Measurements from ENCODE around the gene LIN37.

The LIN37 gene

DNA sequence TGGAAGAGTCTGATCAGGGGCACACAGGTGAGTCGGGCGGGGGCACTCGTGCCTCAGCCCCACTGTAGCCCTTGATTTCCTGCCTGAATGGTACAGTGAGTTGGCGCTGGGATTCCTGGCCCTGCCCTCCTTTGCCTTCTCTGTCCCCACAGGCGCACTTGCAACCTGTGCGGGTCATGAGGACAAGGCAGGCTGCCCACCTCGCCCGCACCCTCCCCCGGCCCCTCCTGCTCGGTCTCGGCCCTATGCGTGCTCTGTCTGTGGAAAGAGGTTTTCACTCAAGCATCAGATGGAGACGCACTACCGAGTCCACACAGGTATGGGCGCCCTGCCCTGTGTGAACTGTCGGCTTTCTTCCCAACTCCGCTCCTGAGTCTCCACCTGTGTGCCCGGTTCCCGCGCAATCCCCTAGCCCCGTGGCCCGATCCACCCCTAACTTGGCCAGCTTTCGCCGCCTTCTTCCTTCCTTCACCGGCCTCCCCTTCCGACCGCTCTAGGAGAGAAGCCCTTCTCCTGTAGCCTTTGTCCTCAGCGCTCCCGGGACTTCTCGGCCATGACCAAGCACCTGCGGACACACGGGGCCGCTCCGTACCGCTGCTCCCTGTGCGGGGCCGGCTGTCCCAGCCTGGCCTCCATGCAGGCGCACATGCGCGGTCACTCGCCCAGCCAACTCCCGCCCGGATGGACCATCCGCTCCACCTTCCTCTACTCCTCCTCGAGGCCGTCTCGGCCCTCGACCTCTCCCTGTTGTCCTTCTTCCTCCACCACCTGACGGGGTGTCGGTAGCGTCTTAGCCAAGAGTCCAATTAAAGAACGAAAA, 32.2 kb upstream of the LIN37 start:
- TF ChIP-seq TEAD4 (IDR thresholded peaks at IDR 0.05) (no peak), TCF12 (IDR thresholded peaks at IDR 0.05; ENCODE audit: low read depth) (no peak), EGR1 (IDR thresholded peaks at IDR 0.05) (no peak), CEBPB (IDR thresholded peaks at IDR 0.05) (no peak), ZBTB7A (IDR thresholded peaks at IDR 0.05; ENCODE audit: low read depth) (no peak), MAX (IDR thresholded peaks at IDR 0.05) (peak; percentile 92), YY1 (IDR thresholded peaks at IDR 0.05; ENCODE audit: low read depth) (no peak), RAD21 (IDR thresholded peaks at IDR 0.05; ENCODE audit: low read depth) (no peak), FOXM1 (IDR thresholded peaks at IDR 0.05; ENCODE audit: borderline replicate concordance, low read depth) (no peak)
- TF ChIP-seq, protein P1, sequence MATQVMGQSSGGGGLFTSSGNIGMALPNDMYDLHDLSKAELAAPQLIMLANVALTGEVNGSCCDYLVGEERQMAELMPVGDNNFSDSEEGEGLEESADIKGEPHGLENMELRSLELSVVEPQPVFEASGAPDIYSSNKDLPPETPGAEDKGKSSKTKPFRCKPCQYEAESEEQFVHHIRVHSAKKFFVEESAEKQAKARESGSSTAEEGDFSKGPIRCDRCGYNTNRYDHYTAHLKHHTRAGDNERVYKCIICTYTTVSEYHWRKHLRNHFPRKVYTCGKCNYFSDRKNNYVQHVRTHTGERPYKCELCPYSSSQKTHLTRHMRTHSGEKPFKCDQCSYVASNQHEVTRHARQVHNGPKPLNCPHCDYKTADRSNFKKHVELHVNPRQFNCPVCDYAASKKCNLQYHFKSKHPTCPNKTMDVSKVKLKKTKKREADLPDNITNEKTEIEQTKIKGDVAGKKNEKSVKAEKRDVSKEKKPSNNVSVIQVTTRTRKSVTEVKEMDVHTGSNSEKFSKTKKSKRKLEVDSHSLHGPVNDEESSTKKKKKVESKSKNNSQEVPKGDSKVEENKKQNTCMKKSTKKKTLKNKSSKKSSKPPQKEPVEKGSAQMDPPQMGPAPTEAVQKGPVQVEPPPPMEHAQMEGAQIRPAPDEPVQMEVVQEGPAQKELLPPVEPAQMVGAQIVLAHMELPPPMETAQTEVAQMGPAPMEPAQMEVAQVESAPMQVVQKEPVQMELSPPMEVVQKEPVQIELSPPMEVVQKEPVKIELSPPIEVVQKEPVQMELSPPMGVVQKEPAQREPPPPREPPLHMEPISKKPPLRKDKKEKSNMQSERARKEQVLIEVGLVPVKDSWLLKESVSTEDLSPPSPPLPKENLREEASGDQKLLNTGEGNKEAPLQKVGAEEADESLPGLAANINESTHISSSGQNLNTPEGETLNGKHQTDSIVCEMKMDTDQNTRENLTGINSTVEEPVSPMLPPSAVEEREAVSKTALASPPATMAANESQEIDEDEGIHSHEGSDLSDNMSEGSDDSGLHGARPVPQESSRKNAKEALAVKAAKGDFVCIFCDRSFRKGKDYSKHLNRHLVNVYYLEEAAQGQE (IDR thresholded peaks at IDR 0.05; ENCODE audit: low read depth), result no peak
- TF ChIP-seq, protein P2, sequence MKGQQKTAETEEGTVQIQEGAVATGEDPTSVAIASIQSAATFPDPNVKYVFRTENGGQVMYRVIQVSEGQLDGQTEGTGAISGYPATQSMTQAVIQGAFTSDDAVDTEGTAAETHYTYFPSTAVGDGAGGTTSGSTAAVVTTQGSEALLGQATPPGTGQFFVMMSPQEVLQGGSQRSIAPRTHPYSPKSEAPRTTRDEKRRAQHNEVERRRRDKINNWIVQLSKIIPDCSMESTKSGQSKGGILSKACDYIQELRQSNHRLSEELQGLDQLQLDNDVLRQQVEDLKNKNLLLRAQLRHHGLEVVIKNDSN (IDR thresholded peaks at IDR 0.05), result 0 out of 2 replicates have a peak, but pooled peaks have one; percentile 4

GRCh38 chr19:35716801-35717664, 31.3 kb upstream of the LIN37 start:
- peak; percentile 77 for TF ChIP-seq TCF12 (IDR thresholded peaks at IDR 0.05; ENCODE audit: low read depth)
- peak; percentile 89; the same call in 1 of the 2 replicates for TF ChIP-seq ZBTB7A (IDR thresholded peaks at IDR 0.05; ENCODE audit: low read depth)
- TF ChIP-seq MAX (IDR thresholded peaks at IDR 0.05), result peak; percentile 26; the same call in 1 of the 2 replicates
- no peak for TF ChIP-seq TEAD4 (IDR thresholded peaks at IDR 0.05)
- no peak for TF ChIP-seq FOXM1 (IDR thresholded peaks at IDR 0.05; ENCODE audit: borderline replicate concordance, low read depth)
- peak; percentile 31 for TF ChIP-seq TAF1 (IDR thresholded peaks at IDR 0.05; ENCODE audit: low read depth)
- no peak for TF ChIP-seq NFIC (IDR thresholded peaks at IDR 0.05)
- peak; percentile 94 for TF ChIP-seq EGR1 (IDR thresholded peaks at IDR 0.05)
- peak; percentile 71 for TF ChIP-seq RAD21 (IDR thresholded peaks at IDR 0.05; ENCODE audit: low read depth)
- TF ChIP-seq YY1 (IDR thresholded peaks at IDR 0.05; ENCODE audit: low read depth), result peak; percentile 38
- TF ChIP-seq, protein P1 (IDR thresholded peaks at IDR 0.05; ENCODE audit: low read depth), result peak; percentile 20; the same call in 1 of the 2 replicates
- TF ChIP-seq CREB1 (IDR thresholded peaks at IDR 0.05; ENCODE audit: low read depth), result peak; percentile 17; the same call in 1 of the 2 replicates
- TF ChIP-seq, protein P2 (IDR thresholded peaks at IDR 0.05), result peak; percentile 17; the same call in 1 of the 2 replicates

GRCh38 chr19:35717665-35718344, 30.6 kb upstream of the LIN37 start, which contains the start of gene KMT2B:
KMT2B (plus strand) TSS chr19:35718003; CDS start chr19:35718019, 16 bp downstream.
- no peak for TF ChIP-seq EP300 (IDR thresholded peaks at IDR 0.05; ENCODE audit: borderline replicate concordance)
- TF ChIP-seq TEAD4 (IDR thresholded peaks at IDR 0.05), result no peak
- TF ChIP-seq YY1 (IDR thresholded peaks at IDR 0.05; ENCODE audit: low read depth), result peak; percentile 83
- no peak for TF ChIP-seq FOXM1 (IDR thresholded peaks at IDR 0.05; ENCODE audit: borderline replicate concordance, low read depth)
- no peak for TF ChIP-seq EGR1 (IDR thresholded peaks at IDR 0.05)
- TF ChIP-seq CEBPB (IDR thresholded peaks at IDR 0.05), result no peak
- TF ChIP-seq, protein P2 (IDR thresholded peaks at IDR 0.05), result no peak; the same call in 1 of the 2 replicates
- TF ChIP-seq MAX (IDR thresholded peaks at IDR 0.05), result no peak
- TF ChIP-seq, protein P1 (IDR thresholded peaks at IDR 0.05; ENCODE audit: low read depth), result no peak
- no peak for TF ChIP-seq RAD21 (IDR thresholded peaks at IDR 0.05; ENCODE audit: low read depth)
- TF ChIP-seq TAF1 (IDR thresholded peaks at IDR 0.05; ENCODE audit: low read depth), result peak; percentile 3; the same call in 1 of the 2 replicates
- no peak; the same call in 1 of the 2 replicates for TF ChIP-seq ZBTB7A (IDR thresholded peaks at IDR 0.05; ENCODE audit: low read depth)
- peak; percentile 25; the same call in 1 of the 2 replicates for TF ChIP-seq CREB1 (IDR thresholded peaks at IDR 0.05; ENCODE audit: low read depth)
- no peak for TF ChIP-seq NFIC (IDR thresholded peaks at IDR 0.05)
- TF ChIP-seq TCF12 (IDR thresholded peaks at IDR 0.05; ENCODE audit: low read depth), result peak; percentile 69; the same call in 1 of the 2 replicates

Measured in Ishikawa (cell line).